Measurements from ENCODE around the gene APOL6. TPM values are rescaled to one million over a fixed set of nuclear protein-coding genes. Genes with fewer than 3 reads are reported as not detected.

Gene APOL6
- total and polyA plus RNA-seq, 2 of the 4 experiments (the other 2 are of a cell fraction), result 1.2 to 7.2 TPM

DNA sequence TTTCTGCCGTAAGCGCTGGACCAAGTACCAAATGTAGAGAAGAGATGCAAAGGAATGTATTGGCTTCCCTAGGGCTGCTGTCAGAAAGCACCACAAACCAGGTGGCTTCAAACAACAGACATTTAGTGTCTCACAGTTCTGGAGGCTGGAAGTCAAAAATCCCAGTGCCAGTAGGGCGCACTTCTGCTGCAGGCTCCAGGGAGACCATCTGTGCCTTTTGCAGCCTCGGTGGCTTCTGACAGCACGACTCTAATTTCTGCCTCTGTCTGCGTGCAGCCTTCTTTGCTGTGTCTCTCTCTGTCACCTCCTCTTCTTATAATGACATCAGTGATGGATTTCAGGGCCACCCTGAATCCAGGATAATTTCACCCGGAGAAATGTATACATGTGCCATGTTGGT is 2.8 kb downstream of the APOL6 start:
- intact Hi-C loops (cut with micrococcal nuclease), result no loop called here
- DNase-seq, result no peak
- TF ChIP-seq NFE2L2 (IDR thresholded peaks at IDR 0.05; ENCODE audit: low read depth, low read length), result no peak
- TF ChIP-seq POLR2A (IDR thresholded peaks at IDR 0.05; ENCODE audit: low read depth, low read length), result no peak
- no peak for TF ChIP-seq CHD1 (IDR thresholded peaks at IDR 0.05; ENCODE audit: low read depth, low read length)
- no peak for TF ChIP-seq RAD21 (IDR thresholded peaks at IDR 0.05; ENCODE audit: low read length)
- TF ChIP-seq, protein P1, sequence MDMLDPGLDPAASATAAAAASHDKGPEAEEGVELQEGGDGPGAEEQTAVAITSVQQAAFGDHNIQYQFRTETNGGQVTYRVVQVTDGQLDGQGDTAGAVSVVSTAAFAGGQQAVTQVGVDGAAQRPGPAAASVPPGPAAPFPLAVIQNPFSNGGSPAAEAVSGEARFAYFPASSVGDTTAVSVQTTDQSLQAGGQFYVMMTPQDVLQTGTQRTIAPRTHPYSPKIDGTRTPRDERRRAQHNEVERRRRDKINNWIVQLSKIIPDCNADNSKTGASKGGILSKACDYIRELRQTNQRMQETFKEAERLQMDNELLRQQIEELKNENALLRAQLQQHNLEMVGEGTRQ (IDR thresholded peaks at IDR 0.05; ENCODE audit: low read depth, low read length), result no peak
- no peak for TF ChIP-seq RCOR1 (IDR thresholded peaks at IDR 0.05; ENCODE audit: insufficient replicate concordance, low read length)
- no peak for TF ChIP-seq MAZ (IDR thresholded peaks at IDR 0.05; ENCODE audit: borderline replicate concordance, low read depth, low read length)
- no peak for TF ChIP-seq SMC3 (IDR thresholded peaks at IDR 0.05; ENCODE audit: low read depth, low read length)
- TF ChIP-seq FOS (IDR thresholded peaks at IDR 0.05; ENCODE audit: low read depth, low read length), result no peak
- no peak for TF ChIP-seq RFX5 (IDR thresholded peaks at IDR 0.05; ENCODE audit: low read depth, low read length)
- TF ChIP-seq, protein P2, sequence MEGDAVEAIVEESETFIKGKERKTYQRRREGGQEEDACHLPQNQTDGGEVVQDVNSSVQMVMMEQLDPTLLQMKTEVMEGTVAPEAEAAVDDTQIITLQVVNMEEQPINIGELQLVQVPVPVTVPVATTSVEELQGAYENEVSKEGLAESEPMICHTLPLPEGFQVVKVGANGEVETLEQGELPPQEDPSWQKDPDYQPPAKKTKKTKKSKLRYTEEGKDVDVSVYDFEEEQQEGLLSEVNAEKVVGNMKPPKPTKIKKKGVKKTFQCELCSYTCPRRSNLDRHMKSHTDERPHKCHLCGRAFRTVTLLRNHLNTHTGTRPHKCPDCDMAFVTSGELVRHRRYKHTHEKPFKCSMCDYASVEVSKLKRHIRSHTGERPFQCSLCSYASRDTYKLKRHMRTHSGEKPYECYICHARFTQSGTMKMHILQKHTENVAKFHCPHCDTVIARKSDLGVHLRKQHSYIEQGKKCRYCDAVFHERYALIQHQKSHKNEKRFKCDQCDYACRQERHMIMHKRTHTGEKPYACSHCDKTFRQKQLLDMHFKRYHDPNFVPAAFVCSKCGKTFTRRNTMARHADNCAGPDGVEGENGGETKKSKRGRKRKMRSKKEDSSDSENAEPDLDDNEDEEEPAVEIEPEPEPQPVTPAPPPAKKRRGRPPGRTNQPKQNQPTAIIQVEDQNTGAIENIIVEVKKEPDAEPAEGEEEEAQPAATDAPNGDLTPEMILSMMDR (conservative IDR thresholded peaks at IDR 0.05; ENCODE audit: low read depth, low read length), result no peak
- TF ChIP-seq BHLHE40 (IDR thresholded peaks at IDR 0.05; ENCODE audit: low read depth, low read length), result no peak
- H3K18ac ChIP-seq (ENCODE audit: low read depth, low read length), result no peak overlapping the region
- POLR2A ChIA-PET (ENCODE audit: unreplicated experiment), result interaction anchor here (0.7 kb wide), 1 partner anchor 237 kb away, joined by 7 read pairs; no protein-coding TSS in a partner anchor
- H3K56ac ChIP-seq (ENCODE audit: extremely low read depth, insufficient read depth, low read length), result no peak overlapping the region
- H4K8ac ChIP-seq (ENCODE audit: low read depth in 2 of 2, low read length in 2 of 2), result no peak overlapping the region
- peaks cover 7% of the 10 kb centered on the region; the same call in 1 of the 2 replicates for H3K9me1 ChIP-seq (ENCODE audit: insufficient read depth, low read length)
- ATAC-seq (ENCODE audit: low read depth), result no peak
- H2BK120ac ChIP-seq (ENCODE audit: low read depth, low read length), result no peak overlapping the region
- H4K91ac ChIP-seq (ENCODE audit: insufficient read depth, low read depth, low read length), result no peak overlapping the region
- no peak overlapping the region for H3K4me2 ChIP-seq (ENCODE audit: low read depth, low read length)
- H4K5ac ChIP-seq (ENCODE audit: low read depth, low read length), result no peak overlapping the region
- BruUV-seq (replicated peaks), result no TSS peak
- no peak overlapping the region for H2BK15ac ChIP-seq (ENCODE audit: low read depth, low read length)
- no peak overlapping the region for H2BK20ac ChIP-seq (ENCODE audit: low read depth, low read length)
- peaks cover 10% of the 10 kb centered on the region for H3K4me1 ChIP-seq (ENCODE audit: control insufficient read depth, insufficient read depth, low read length)
- no peak overlapping the region for H3K27ac ChIP-seq (ENCODE audit: insufficient read depth, low read length)
- H3K4ac ChIP-seq (ENCODE audit: low read depth, low read length), result no peak overlapping the region
- no peaks in the 10 kb centered on the region for H4K20me1 ChIP-seq (ENCODE audit: insufficient read depth, low read length)
- no peak overlapping the region for H3K9ac ChIP-seq (ENCODE audit: low read depth, low read length)
- H3K79me1 ChIP-seq (ENCODE audit: low read depth in 1 of 2, low read length in 2 of 2), result peaks cover 11 to 34% of the 10 kb centered on the region in 2 experiments
- peaks cover 3% of the 10 kb centered on the region for H3K9me3 ChIP-seq (ENCODE audit: control insufficient read depth, insufficient read depth, low read length)
- no peaks in the 10 kb centered on the region for H3K27me3 ChIP-seq (ENCODE audit: control insufficient read depth, insufficient read depth, low read length)
- no peak overlapping the region for H2AFZ ChIP-seq (replicated peaks; ENCODE audit: low read length, poor library complexity)
- no peak overlapping the region for H3K4me3 ChIP-seq (ENCODE audit: insufficient read depth, low read depth, low read length)
- no peak overlapping the region for H2BK5ac ChIP-seq (ENCODE audit: low read depth, low read length, poor library complexity, severe bottlenecking)
- H2AK5ac ChIP-seq (ENCODE audit: low read depth, low read length), result no peak overlapping the region
- CTCF ChIA-PET, result no interaction called here
- H3K23ac ChIP-seq (ENCODE audit: low read depth, low read length), result no peak overlapping the region
- in situ Hi-C loops (cut with MboI; ENCODE audit: low sequenced_read_pairs), result no loop called here
- no peak overlapping the region for H2AK9ac ChIP-seq (replicated peaks; ENCODE audit: low read depth, low read length, poor library complexity)
- no peak overlapping the region for H3K14ac ChIP-seq (replicated peaks; ENCODE audit: low read depth, low read length)
- dilution Hi-C loops (cut with HindIII; ENCODE audit: low sequenced_read_pairs, unreplicated experiment), result no loop called here
- peaks cover 5% of the 10 kb centered on the region; the same call in 1 of the 2 replicates for H3K36me3 ChIP-seq (ENCODE audit: control insufficient read depth, insufficient read depth, low read length)
- no CpG with 5 or more reads among the region's 7 CpGs for WGBS, 2 experiments (ENCODE audit: extremely low coverage in 2 of 2, insufficient read length in 1 of 2)
